GM21515 (cell line): Measurements from ENCODE around the gene NCAPD2.
A peak's percentile ranks its signal among the peaks of the same experiment; 100 is the strongest.

ENCODE experiments used
- ATAC-seq: cut with Tn5 transposase; IDR thresholded peaks from one replicate; pipeline ENCODE4 v1.9.1; 2021; ENCODE audit not compliant: unreplicated experiment

NCAPD2 gene

GRCh38 chr12:6493497-6494257, at the start of gene NCAPD2:
TSS of gene NCAPD2 (plus strand) at chr12:6494102. CDS start at chr12:6495099, 997 bp downstream.
- ATAC-seq = peak; percentile 83

- ATAC-seq = no peak
These were observed 48.9 kb upstream of the NCAPD2 start, which contains the start of gene CD27 for GRCh38 chr12:6444704-6445688. TSS of gene CD27 (plus strand) at chr12:6444955. CDS start at chr12:6445096, 141 bp downstream.

- no peak for ATAC-seq
These were observed 43.6 kb upstream of the NCAPD2 start for GRCh38 chr12:6450091-6450868.

- no peak for ATAC-seq
These were observed 43.0 kb upstream of the NCAPD2 start for GRCh38 chr12:6450869-6451347.

GRCh38 chr12:6451348-6452244, 42.3 kb upstream of the NCAPD2 start, which contains the start of gene TAPBPL:
TSS of gene TAPBPL (plus strand) at chr12:6452042. CDS start at chr12:6452249, 207 bp downstream.
- peak; percentile 50 for ATAC-seq

GRCh38 chr12:6452245-6452943, 41.5 kb upstream of the NCAPD2 start:
- peak; percentile 11 for ATAC-seq

- ATAC-seq = no peak
These were observed 40.8 kb upstream of the NCAPD2 start for GRCh38 chr12:6452944-6453630.

- ATAC-seq = no peak
These were observed 36.5 kb upstream of the NCAPD2 start for GRCh38 chr12:6457220-6457945.

- no peak for ATAC-seq
These were observed 35.5 kb upstream of the NCAPD2 start for GRCh38 chr12:6458281-6459003.

GRCh38 chr12:6459004-6459337, 34.9 kb upstream of the NCAPD2 start:
- ATAC-seq = no peak

GRCh38 chr12:6460751-6461371, 33.0 kb upstream of the NCAPD2 start:
- no peak for ATAC-seq

- peak; percentile 56 for ATAC-seq
These were observed 32.3 kb upstream of the NCAPD2 start for GRCh38 chr12:6461401-6462233.

- ATAC-seq = no peak
These were observed 31.5 kb upstream of the NCAPD2 start for GRCh38 chr12:6462234-6462995.

GRCh38 chr12:6463216-6463615, 30.7 kb upstream of the NCAPD2 start:
- no peak for ATAC-seq

GRCh38 chr12:6463858-6464257, 30.0 kb upstream of the NCAPD2 start:
- no peak for ATAC-seq
